HTR-8/SVneo (cell line): ENCODE measurements around the gene UBR4.

ENCODE experiments used
- DNase-seq: peaks from one replicate; pipeline ENCODE4 v3.0.0; 2011; ENCODE audit warnings: low spot score, mixed read lengths; ENCODE audit not compliant: insufficient read length
- FAIRE-seq: peaks from 2 replicates; lab custom pipeline; 2011; peaks lifted over from hg19 to GRCh38; lab: Jason Lieb, UNC

UBR4 gene

DNA sequence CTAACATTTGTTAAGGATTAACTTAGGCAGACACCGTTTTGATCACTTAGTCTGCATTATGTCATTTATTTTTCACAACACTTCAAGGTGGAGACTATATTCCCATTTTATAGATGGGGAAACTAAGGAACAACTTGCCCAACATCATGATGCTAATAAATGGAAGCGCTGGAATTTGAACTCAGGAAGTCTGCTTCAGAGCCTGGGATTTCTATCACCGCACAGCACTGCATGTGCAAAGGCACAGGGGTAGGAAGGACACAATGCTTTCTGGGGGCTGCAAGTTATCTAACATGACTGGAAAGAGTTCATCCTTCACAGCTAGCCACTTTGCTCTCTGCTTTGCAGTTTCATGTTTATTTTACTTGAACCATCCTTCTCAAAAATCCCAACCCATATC lies 100.5 kb downstream of the UBR4 start:
- FAIRE-seq, result no peak

DNA sequence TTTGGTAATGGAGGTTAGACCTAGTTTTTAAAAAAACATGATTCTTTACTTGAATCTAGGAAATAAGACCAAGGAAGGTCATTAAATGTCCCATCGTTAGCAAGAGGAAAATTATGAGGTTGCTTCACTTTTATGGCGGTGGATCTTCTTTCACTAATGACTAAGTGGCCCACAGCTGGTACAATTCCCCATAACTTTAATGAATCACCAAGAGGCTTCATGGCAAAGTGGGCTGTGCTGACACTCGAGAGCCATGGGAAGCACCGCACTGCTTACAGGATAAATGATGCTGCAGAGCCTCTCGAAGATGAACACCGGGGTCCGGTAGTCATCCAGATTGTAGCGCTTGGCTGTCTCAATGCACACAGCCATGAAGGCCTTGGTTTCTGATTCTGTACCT lies 108.8 kb downstream of the UBR4 start:
- FAIRE-seq, result no peak
- DNase-seq, result no peak

More for the DNA sequence above, 100.5 kb downstream of the UBR4 start:
- no peak for DNase-seq

DNA sequence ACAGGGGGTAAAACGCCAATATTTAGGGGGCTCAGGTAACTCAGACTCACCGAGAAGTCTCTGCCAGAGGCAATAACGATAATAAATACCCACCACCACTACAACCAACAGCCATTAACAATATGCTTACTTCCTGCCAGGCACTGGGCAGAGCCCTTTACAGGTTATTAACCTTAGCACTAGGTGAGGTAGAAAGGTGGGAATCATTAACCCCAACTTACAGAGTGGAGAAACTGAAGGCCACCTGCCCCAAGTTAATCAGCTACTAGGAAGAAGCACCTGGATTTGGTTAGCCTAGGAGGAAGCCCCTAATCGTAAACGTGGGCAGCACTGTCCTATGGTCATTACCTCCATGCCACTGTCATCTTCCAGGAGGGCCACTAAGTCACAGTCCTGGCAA lies 110.0 kb downstream of the UBR4 start:
- no peak for FAIRE-seq

DNA sequence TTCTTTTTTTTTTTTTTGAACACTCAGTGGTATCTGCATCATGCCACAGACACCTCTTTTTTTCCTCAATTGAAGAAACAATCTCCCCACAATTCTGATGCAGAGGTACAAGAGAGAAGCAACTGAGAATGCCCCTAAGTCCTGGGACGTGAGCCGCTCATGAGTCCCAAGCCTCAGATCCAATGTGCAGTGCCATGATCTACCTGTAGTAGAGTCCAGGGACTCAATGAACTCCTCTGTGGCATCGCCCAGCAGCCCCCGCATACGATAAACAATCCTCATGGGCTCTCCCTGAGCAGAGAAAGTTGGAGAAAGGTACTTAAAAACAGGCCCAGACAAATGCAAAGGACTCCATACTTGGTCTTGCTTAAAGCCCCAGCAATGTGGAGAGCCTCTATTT lies 113.1 kb downstream of the UBR4 start:
- no peak for DNase-seq
- no peak for FAIRE-seq

More for the DNA sequence above, 110.0 kb downstream of the UBR4 start:
- no peak for DNase-seq

DNA sequence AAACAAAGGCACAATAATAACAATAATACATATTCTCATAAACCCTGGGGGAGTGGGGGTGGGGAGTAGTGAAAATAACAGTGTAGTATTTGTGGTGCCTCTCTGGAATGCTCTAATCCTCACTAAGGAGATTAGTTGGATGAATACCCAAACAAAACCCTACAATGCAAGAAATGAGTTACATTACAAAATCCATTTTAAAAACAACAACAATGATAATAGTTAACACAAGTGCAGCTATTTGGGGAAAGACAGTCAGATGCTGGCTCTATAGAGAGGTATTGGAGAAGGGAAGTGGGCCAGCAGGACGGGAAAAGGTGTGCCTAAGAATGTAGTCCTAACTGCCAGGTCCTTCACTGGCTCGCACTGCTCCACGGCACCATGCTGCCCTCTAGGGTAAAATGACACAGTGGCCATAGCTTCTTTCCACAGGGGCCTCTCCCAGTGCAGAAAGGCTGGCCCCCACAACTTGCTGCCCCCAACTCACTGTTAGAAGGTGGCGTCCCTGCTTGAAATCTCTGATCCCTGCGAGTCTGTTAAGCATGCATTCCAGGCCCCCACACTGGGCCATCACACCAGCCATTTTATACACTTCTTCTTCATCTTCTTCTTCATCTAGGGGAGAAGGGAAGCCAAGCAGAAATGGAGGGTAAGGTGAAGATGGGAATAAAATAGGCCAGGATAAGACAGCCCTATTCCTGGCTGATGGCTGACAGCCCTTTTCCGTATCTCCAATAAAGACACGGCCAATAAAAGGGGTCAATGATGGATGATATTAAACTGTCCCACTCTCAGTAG lies 113.8 kb downstream of the UBR4 start:
- DNase-seq, result peak; percentile 25
- no peak for FAIRE-seq

DNA sequence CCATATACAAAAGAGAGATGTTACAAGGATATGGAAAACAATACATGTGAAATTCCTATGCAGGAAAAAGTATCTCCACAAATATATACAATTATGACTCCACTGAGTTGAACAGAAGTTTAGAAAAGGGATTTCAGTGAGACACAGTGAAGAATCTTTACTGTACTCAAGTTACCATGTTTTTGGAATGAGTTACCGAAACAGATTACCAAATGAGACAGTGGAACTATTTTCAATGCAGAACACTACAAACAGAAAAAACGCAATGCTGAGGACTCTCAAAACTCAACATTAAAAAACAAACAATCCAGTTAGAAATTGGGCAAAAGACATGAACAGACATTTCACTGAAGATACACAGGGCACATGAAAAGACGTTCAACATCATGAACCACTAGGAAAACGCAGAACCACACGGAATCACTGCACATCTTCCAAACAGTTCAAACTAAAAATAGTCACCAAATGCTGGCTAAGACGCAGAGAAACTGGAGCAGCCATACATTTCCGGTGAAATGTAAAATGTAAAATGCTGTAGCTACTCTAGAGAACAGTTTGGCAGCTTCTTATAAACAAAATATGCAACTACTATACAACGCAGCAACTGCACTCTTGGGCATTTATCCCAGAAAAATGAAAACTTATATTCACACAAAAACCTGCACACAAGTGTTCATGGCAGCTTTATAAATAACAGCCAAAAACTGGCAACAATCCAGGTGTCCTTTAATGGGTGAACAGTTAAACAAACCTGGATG lies 118.7 kb downstream of the UBR4 start:
- no peak for DNase-seq
- no peak for FAIRE-seq

DNA sequence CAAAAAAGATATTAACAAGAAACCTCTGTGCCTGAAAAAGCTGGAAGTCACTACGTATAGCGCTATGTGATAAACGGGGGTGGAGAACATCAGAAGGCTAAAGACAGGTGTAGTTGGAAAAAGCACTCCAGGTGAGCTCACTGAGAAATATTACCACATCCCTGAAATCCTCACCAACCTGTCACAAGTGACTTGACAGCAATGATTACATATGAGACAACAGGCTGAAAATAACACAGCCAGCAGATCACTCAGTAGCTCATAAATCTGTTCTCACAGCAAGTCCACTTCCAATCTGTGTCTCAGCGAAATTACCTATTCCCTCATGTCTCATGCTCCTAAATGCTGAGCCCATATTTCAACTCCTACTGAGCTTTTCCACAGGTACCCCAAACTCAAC lies 120.5 kb downstream of the UBR4 start:
- DNase-seq (no peak), FAIRE-seq (no peak)

DNA sequence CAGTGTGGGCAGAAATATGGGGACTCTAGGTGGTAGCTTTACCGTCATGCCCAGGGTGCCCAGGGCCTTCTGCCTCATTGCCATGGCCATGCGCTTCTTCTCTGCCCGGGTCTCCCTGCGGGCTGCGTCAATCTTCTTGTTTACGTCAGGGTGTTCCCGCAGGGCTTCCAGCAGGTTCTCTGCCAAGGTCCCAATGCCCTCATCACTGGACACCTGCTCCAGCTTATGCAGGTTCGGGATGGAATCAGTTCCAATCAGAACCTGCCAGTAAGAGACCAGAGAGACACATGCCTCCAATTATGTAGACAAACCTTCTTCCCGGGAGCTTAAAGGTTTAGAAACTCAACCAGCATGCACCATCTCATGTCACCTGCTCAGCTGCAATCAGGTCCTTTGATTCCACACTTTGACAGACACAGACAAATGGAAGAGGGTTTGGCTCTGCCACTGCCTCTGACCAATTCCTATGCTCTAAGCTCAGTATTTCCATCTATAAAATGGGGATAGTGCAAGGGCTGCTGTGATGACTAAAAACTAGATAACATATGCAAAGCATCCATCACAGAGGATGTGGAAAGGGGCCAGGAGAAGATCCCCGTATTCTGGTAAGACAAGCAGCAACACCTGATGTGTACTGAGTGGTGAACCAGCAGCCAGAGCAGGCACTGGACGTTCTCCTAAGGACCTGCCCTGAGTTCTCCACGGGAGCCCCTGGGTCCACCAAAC lies 121.2 kb downstream of the UBR4 start:
- DNase-seq (no peak), FAIRE-seq (no peak)

DNA sequence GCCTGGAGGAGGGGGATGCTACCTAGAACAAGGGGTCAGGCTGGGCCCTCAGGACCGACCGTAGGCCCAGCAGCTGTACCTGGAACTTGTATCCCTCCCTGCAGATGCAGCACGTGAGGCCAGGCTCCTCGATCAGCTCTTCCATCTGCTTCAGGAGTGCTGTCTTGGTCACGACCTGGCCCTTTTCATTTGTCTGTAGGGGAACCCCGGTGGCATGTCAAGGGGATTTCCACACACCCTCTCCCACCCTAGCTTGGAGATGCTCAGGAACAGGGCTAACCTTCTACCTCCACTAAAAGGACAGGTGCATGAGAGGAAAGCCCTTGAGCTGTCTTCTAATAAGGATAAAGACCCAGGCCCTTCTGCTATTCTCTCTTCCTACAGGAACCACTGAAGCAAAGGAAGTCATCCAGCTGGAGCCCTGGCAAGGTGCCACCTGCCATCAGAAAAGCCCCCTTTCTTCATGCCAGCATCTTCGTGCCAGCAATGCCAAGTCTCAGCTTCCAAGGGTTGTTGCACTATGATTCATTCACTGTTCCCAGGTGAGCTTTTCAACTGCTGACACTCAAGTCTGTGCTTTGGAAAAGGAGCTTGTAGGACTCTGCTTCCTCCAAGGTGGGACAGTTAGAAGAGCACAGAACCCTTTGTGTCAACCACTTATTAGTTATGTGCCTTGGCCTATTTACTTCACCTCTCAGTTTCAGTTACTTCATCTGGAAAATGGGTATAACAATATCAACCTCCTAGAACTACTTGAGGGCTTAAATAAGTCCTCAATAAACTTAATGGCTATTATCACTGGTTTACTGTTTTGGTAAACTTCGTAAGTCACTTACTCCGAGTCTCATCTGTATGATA lies 122.1 kb downstream of the UBR4 start:
- DNase-seq (no peak), FAIRE-seq (no peak)

DNA sequence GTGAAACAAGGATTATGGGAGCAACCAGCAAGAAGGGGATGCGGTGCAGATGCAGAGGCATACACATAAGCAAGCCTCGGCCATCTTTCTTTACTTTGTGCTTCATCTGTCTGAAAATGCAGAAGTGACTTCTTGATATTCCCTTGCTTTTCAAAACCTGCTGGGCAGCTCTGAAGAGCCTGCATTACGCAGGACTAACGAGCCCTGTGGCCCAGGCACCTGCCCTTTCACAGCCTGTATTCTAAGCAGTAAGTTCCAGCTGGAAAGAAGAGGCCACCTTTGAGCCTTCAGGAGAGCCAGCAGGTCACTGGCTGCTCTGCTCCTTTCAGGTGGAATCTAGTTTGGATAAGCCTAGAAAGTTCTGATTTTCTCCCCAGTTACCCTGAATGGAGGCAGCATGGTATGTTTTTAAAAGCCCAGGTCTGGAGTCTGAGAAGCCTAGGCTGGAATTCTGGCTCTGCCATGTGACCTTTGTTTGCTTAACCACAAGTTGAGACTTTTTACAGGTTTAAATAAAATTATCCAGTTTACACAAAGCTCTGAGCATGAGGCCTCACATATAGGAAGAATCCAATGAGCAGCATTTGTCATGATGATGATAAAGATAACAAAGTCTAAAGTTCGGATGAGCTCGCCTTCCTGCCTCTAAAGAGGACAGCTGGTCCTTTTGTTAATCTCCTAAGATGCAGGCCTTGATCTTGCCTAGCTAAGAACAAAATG lies 122.9 kb downstream of the UBR4 start:
- DNase-seq (no peak), FAIRE-seq (no peak)

DNA sequence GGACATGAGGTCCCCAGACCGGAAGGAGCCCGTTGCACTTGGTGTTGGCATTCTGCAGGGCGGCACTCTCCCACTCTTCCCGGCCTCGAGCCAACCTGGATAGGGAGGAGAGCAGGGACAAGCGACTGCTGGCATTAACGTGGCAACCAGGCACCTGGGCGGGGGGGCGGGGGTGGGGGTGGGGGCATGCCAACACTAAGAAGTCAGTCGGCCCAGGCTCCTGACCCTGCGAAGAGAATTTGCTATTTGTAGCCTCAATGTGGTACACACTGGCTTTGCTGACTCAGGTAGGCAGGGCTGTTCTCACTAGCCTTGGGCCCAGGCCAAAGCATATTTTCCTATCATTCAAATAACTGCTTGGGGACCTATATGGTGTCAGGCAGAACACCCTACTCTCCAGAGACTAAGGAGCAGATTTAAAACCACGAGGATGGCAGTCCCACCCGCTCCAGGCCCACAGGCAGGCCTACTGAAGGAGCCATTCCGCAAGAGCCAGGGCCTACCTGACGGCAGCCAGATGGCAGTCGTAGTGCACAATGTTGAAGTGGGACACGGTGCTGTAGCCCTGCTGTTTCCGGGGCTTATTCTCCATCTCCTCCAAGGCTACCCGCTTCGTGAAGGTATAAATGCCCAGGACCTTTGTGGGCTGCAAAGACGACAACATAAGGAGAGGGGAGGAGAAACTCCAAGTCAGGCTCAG lies 123.7 kb downstream of the UBR4 start:
- no peak for DNase-seq
- FAIRE-seq, result no peak

DNA sequence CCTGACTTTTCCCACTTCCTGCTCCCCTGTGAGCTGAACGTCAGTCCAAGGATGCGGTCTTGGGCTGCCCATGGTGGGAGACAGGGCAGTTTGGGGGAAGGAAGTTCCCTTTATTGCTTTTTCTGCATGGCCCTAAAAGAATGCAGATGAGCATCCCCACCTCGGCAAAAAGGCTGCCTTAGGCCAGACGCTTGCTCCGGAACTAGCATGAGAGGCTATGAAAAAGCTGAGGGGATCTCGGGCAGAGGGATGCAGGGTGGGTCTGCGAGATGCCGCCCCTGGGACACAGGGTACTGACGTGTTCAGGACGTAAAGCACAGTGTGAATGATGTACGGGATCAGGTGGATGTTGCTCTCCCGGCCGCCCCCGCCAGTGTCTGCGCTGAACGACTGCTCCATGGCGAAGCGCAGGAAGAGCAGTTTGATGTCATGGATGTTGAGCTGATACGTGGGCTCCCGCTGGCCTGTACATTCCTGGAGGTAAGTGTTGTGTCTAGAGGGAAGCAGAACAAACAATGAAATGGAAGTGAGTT lies 125.8 kb downstream of the UBR4 start:
- no peak for FAIRE-seq
- no peak for DNase-seq

DNA sequence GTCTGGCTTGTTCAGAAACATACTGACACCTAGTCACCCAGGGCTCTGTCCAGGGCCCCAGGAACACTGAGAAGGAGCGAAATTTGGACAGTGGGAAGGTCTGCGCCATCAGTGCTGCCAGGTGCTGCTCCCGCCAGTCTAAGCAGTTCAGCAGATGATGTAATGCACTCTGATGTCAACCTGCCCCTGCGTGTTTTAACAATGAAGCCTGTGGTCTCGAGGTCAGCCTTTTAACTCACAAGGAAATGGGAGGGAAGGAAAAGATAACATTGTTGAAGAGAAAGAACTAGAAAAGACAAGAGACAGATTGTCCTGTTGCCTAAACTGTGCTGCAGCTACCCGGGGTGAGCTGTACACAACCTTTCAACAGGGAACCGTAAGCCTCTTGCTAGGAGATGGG lies 127.0 kb downstream of the UBR4 start:
- FAIRE-seq, result no peak
- DNase-seq, result no peak

DNA sequence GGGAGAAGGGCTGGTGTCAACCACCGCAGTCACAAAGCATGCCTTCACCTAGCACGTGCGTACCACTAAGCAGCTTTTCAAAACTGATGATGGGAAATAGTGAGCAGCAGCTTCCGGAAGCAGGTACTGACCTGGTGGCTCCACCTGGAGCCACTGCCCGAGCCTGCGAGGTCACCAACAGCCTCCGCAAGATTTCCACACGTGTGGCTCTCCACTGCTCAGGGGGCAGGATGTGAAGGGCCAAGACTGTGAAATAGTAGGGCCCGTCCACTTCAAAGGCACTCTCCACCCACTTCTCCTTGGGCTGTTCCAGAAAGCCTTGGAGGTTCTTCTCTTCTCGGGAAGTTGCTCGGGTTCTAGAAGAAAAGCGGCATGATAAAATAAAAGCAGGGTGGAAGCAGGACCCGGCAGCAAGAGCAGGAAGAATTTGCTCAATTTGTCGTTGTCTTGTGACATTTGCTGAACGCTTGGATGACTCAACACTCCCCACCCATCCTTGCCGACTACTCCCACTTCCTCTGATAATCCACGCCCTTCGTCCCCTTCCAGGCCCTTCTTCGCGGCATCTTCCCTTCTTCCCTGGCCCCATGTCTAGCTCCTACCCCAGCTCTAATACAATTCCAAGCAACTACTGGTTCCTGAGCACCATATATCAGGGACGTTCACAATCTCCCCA lies 128.7 kb downstream of the UBR4 start:
- DNase-seq (peak; percentile 28), FAIRE-seq (peak; percentile 16)

DNA sequence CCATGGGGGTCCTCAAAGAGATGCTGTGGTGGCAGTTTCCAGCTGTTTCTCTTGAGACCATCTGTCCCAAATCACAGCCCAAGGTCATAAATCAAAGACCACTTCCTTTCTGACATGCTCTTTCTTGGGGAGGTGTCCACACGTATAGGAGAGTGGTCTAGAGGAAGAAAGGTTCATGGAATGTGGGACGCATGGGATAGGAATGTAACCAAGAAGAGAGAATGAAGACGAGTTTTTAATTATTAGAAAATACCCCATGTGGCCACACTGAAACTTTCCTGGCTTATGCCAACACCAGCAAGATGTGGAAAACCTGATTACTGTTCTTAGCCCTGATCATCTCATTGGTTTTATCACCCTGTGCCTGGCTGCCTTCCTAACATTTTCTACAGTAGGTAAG lies 129.3 kb downstream of the UBR4 start:
- FAIRE-seq, result no peak
- no peak for DNase-seq

DNA sequence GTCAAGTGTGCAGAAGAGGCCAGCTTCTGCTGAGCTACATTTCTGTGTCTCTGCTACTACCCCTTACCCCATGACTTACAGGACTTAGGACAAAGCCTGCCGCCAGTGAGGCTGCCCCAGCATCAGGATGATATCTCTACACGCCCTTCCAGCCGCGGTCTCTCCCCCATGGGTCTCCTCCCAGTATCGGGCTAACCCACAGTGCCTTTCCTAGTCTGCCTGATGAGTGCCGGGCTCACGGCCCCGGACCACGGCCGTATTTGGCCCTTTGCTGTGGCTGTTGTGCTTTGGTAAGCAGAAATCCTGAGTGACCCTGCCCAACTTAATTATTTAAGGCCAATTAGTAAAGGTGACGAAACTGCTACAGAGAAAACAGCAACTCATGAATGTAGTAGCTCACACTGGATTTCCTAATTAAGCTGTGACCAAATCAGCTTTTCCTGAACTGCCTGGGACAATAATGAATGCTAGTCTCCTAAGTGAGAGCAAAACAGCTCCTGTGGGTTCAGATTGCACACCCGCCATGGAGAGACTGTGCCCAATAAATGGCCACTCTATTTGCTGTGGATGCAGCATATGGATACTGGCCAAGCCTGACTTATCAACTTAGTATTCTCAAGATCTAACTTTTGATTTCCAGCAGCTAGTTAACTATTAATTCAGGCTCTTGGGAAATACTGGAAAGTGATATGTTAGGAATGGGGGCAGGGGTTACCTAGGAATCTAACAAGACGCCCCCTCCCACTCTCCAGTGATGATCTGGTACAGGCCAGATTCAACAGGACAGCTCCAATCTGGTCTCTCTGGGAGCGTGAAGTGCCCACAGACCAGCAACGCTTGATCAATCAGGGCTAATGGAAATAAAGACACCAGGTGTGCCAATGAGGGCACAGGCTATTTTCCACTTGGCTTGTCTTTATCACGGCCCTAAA lies 130.3 kb downstream of the UBR4 start:
- FAIRE-seq, result no peak

DNA sequence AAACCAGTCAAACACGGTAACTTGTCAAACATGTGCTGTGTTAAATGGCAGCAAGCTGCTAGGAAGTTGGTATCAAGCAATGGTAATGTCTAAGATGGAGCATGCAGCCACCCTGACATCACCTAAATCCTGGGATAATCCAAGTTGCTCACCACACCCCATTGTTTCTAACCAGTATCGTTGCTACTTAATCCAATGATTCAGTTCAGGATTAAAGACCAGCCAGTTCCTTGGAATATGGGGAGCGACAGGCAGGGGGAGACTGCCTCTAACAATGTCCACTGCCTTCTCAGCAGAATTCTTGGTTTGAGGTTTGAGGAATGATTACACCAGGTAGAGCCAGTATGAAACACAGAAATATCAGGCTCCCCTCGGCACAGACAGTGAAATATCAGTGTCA lies 131.5 kb downstream of the UBR4 start:
- DNase-seq, result no peak
- FAIRE-seq, result no peak

More for the DNA sequence above, 130.3 kb downstream of the UBR4 start:
- no peak for DNase-seq
